Liver (tissue), 2 donors: ENCODE measurements around the gene CAMKMT.

Experiments used
- CTCF ChIP-seq: fragments of 150-350 bp; IDR thresholded peaks from 2 replicates; pipeline ENCODE4 v1.5.1; 2017; ENCODE audit warnings: improper control_type of control experiment, low read depth, low read length; ENCODE audit not compliant: missing input control
- FOXA1 ChIP-seq: IDR thresholded peaks from 2 replicates; pipeline ENCODE4 v1.6.1; 2016; ENCODE audit warnings: antibody characterized with exemption
- donor health status: healthy.

GRCh38 chr2:44751754-44752479 lies 390.2 kb downstream of the CAMKMT start:
- no peak for TF ChIP-seq CTCF
- no peak for TF ChIP-seq FOXA1
